Measurements from ENCODE around the gene CALB2.
A peak's percentile ranks its signal among the peaks of the same experiment; 100 is the strongest.

CALB2 gene

GRCh38 chr16:71371237-71371636, 12.7 kb downstream of the CALB2 start:
- no peak for TF ChIP-seq CTCF (IDR thresholded peaks at IDR 0.05; ENCODE audit: insufficient read depth, low read depth, low read length, missing control alignments)
- DNase-seq (ENCODE audit: low read depth), result no peak
- H3K4me3 ChIP-seq (ENCODE audit: low read length), result no peak overlapping the region

- no peak overlapping the region for H3K4me3 ChIP-seq (ENCODE audit: low read length)
- no peak for TF ChIP-seq CTCF (IDR thresholded peaks at IDR 0.05; ENCODE audit: insufficient read depth, low read depth, low read length, missing control alignments)
- no peak for DNase-seq (ENCODE audit: low read depth)
These were observed 14.6 kb downstream of the CALB2 start for GRCh38 chr16:71373073-71373472.

- TF ChIP-seq CTCF (IDR thresholded peaks at IDR 0.05; ENCODE audit: insufficient read depth, low read depth, low read length, missing control alignments), result no peak
- no peak for DNase-seq (ENCODE audit: low read depth)
- no peak overlapping the region for H3K4me3 ChIP-seq (ENCODE audit: low read length)
These were observed 18.1 kb downstream of the CALB2 start for GRCh38 chr16:71376465-71377157.

- DNase-seq (ENCODE audit: low read depth), result no peak
- no peak overlapping the region for H3K4me3 ChIP-seq (ENCODE audit: low read length)
- TF ChIP-seq CTCF (IDR thresholded peaks at IDR 0.05; ENCODE audit: insufficient read depth, low read depth, low read length, missing control alignments), result no peak
These were observed 21.2 kb downstream of the CALB2 start for GRCh38 chr16:71379711-71380110.

- no peak for TF ChIP-seq CTCF (IDR thresholded peaks at IDR 0.05; ENCODE audit: insufficient read depth, low read depth, low read length, missing control alignments)
These were observed 22.3 kb downstream of the CALB2 start for GRCh38 chr16:71380831-71381230.

GRCh38 chr16:71383054-71383773, 24.7 kb downstream of the CALB2 start:
- DNase-seq (ENCODE audit: low read depth), result peak; percentile 82
- TF ChIP-seq CTCF (IDR thresholded peaks at IDR 0.05; ENCODE audit: insufficient read depth, low read depth, low read length, missing control alignments), result no peak
- no peak overlapping the region for H3K4me3 ChIP-seq (ENCODE audit: low read length)

More at GRCh38 chr16:71380831-71381230, 22.3 kb downstream of the CALB2 start:
- H3K4me3 ChIP-seq (ENCODE audit: low read length), result no peak overlapping the region
- DNase-seq (ENCODE audit: low read depth), result no peak

All from epithelial cell of esophagus (primary cell).